Measurements from ENCODE around the gene LAMTOR3. TPM values are rescaled to one million over a fixed set of nuclear protein-coding genes. Genes with fewer than 3 reads are reported as not detected.

Gene LAMTOR3
- total RNA-seq, 4 donors from 2014 or later, result 26.8 to 30.3 (median 28.2) TPM

DNA sequence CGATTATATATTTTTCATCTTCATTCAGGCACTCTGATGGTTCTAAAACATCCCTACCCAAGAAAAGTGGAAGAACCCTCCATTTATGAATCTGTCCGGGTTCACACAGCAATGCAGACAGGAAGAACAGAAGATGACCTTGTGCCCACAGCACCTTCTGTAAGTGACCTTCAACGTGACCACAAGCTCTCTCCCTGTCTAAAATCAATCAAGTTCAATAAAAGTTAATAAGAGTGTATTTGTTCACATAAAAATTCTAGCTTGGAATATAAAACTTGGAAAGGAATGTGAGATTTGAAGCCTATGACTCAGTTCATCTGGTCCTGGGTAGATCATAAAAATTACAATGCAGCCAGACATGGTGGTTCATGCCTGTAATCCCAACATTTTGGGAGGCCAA, 41.0 kb downstream of the LAMTOR3 start:
- no peak overlapping the region for H3K4me3 ChIP-seq
- H3K4me1 ChIP-seq, result peaks cover 0 to 7% (median 0%) of the 10 kb centered on the region in 4 donors
- WGBS, 2 donors, result 78 to 81% methylated on average over 3 of the region's 3 CpGs
- no peak overlapping the region for H3K27ac ChIP-seq
- H3K9me3 ChIP-seq, result no peaks in the 10 kb centered on the region
- H3K27me3 ChIP-seq, result no peaks in the 10 kb centered on the region
- H3K36me3 ChIP-seq, result no peaks in the 10 kb centered on the region
- no peak for DNase-seq (ENCODE audit: low spot score in 2 of 2)
- TF ChIP-seq CTCF (IDR thresholded peaks at IDR 0.05) (no peak), POLR2A (IDR thresholded peaks at IDR 0.05) (no peak), EP300 (IDR thresholded peaks at IDR 0.05) (no peak)

DNA sequence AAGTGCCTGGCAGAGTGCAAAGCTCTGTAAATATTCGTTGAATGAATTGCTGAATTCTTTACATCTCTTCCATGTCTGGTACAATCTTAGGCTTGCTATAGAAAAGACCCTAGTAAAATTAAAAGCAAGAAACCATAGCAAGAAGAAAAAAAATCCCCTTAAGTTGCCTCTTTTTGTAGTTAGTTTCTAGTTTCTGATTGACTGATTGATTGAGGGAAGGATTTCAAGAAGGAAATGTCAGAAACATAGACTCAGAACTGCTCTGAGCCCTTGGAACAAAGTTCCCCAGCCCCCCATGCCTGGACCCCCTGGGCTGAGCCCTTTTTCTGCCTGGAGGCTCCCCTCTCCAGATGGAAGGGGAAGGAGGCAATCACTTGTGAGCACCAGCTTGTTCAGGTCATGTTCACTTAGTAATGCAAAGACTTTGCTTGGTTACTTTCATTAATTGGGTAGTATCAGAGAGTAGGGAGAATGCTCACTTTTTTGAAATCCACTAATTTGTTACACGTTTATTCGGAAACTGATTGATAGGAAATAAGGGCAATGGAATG, 42.0 kb downstream of the LAMTOR3 start:
- no peaks in the 10 kb centered on the region for H3K27me3 ChIP-seq
- no peaks in the 10 kb centered on the region for H3K9me3 ChIP-seq
- 90 to 92% methylated on average over 3 of the region's 3 CpGs for WGBS, 2 donors
- peaks cover 0 to 7% (median 0%) of the 10 kb centered on the region in 4 donors for H3K4me1 ChIP-seq
- no peak overlapping the region for H3K27ac ChIP-seq
- no peak overlapping the region for H3K4me3 ChIP-seq
- no peaks in the 10 kb centered on the region for H3K36me3 ChIP-seq
- TF ChIP-seq EP300 (IDR thresholded peaks at IDR 0.05), result no peak
- no peak for TF ChIP-seq POLR2A (IDR thresholded peaks at IDR 0.05)
- TF ChIP-seq CTCF (IDR thresholded peaks at IDR 0.05), result no peak
- no peak for DNase-seq (ENCODE audit: low spot score in 2 of 2)

- no peaks in the 10 kb centered on the region for H3K36me3 ChIP-seq
- no peaks in the 10 kb centered on the region for H3K4me1 ChIP-seq
- no peaks in the 10 kb centered on the region for H3K9me3 ChIP-seq
- DNase-seq (ENCODE audit: low spot score in 2 of 2), result no peak
- no peak overlapping the region for H3K27ac ChIP-seq
- TF ChIP-seq EP300 (IDR thresholded peaks at IDR 0.05) (no peak), POLR2A (IDR thresholded peaks at IDR 0.05) (no peak), CTCF (IDR thresholded peaks at IDR 0.05) (no peak)
- no peak overlapping the region for H3K4me3 ChIP-seq
- no peaks in the 10 kb centered on the region for H3K27me3 ChIP-seq
- WGBS, 2 donors, result 88 to 93% methylated on average over 4 of the region's 4 CpGs
Measured at GRCh38 chr4:99848591-99849001, 45.6 kb downstream of the LAMTOR3 start.

GRCh38 chr4:99847362-99847976, 46.8 kb downstream of the LAMTOR3 start:
- Histone ChIP-seq H3K4me3 (no peak overlapping the region), H3K9me3 (no peaks in the 10 kb centered on the region), H3K27me3 (no peaks in the 10 kb centered on the region), H3K36me3 (no peaks in the 10 kb centered on the region), H3K27ac (peak overlapping the region in 1 of 4 donors; percentile 8), H3K4me1 (no peaks in the 10 kb centered on the region)
- TF ChIP-seq EP300 (IDR thresholded peaks at IDR 0.05) (no peak), CTCF (IDR thresholded peaks at IDR 0.05) (no peak), POLR2A (IDR thresholded peaks at IDR 0.05) (no peak)
- no peak for DNase-seq (ENCODE audit: low spot score in 2 of 2)
- WGBS, 2 donors, result 84 to 91% methylated on average over 10 of the region's 10 CpGs

GRCh38 chr4:99846891-99847290, 47.3 kb downstream of the LAMTOR3 start:
- no peak overlapping the region for H3K4me3 ChIP-seq
- peak overlapping the region in 1 of 4 donors; percentile 8 for H3K27ac ChIP-seq
- 52 to 62% methylated on average over 1 of the region's 1 CpG for WGBS, 2 donors
- no peaks in the 10 kb centered on the region for H3K27me3 ChIP-seq
- no peaks in the 10 kb centered on the region for H3K36me3 ChIP-seq
- TF ChIP-seq CTCF (IDR thresholded peaks at IDR 0.05) (no peak), POLR2A (IDR thresholded peaks at IDR 0.05) (no peak), EP300 (IDR thresholded peaks at IDR 0.05) (no peak)
- no peaks in the 10 kb centered on the region for H3K9me3 ChIP-seq
- no peak for DNase-seq (ENCODE audit: low spot score in 2 of 2)
- H3K4me1 ChIP-seq, result no peaks in the 10 kb centered on the region

Measured in tibial nerve (tissue), 4 donors.